8988T (cell line): ENCODE results near the gene ANAPC16.
"Not testable (repeated sequence)": the region's sequence is repeated elsewhere in the genome, so short reads cannot be mapped to it uniquely, and the experiment has no call there.

ENCODE experiments used
- DNase-seq: peaks from one replicate; pipeline ENCODE4 v3.0.0; 2011

The ANAPC16 gene

DNA sequence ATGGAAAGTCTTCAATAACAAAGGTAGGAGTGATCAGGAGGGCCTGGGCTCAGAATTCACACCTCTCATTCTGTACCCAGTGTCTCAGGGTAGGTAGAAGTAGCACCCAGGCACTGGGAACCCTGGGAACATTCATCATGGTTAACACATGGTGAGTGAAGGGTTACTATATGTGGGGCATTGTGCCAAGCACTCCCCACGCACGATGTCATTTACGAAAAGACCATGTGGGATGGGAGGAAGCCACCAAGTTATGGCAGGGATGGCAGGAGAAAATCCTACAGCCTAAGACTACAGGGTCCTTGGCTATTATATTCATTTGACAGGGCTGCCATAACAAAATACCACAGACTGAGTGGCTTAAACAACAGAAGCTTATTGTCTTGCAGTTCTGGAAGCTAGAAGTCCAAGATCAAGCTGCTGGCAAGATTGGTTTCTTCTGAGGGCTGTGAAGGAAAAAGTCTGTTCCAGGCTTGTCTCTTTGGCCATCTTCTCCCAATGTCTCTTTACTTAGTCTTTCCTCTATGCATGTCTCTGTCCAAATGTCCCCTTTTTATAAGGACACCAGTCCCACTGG lies 30.2 kb downstream of the ANAPC16 start:
- DNase-seq, result no peak

- no peak for DNase-seq
Observed at GRCh38 chr10:72248468-72249151, 32.8 kb downstream of the ANAPC16 start.

DNA sequence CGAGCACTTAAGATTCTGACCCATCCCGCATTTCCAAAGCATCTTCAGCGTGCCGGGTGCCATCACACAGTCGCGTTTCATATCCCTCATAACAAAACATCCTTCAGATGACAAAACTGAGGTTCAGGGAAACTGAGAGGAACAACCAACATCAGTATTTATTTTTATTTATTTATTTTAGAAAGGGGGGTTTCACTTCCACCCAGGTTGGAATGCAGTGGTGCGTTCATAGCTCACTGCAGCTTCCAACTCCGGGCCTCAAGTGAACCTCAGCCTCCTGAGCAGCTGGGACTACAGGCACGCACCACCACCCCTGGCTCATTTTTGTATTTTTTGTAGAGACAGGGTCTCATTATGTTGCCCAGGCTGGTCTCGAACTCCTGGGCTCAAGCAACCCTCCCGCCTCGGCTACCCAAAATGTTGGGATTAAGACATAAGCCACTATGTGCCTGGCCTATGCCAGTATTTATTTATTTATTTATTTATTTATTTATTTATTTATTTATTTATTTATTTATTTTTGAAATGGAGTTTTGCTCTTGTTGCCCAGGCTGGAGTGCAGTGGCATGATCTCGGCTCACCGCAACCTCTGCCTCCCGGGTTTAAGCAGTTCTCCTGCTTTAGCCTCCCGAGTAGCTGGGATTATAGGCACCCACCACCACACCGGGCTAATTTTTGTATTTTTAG lies 33.5 kb downstream of the ANAPC16 start:
- not testable (repeated sequence) for DNase-seq

DNA sequence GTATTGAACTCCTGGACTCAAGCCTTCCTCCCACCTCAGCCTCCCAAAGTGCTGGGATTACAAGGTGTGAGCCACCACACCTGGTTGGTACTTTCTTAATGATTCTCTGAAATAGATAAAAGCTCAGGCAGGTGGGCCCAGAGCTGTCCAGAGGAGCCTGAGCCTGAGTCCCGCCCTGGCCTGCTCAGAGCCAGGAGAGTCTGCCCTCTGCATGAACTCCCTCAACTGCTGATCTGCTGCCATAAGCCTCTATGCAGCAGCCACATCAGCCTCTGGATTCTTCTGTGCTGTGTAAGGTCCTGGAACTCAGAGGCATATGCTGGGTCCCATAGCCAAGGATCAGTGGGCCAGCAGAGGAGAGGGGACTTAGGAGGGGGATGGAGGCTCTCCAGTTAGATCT lies 34.9 kb downstream of the ANAPC16 start:
- DNase-seq, result no peak

DNA sequence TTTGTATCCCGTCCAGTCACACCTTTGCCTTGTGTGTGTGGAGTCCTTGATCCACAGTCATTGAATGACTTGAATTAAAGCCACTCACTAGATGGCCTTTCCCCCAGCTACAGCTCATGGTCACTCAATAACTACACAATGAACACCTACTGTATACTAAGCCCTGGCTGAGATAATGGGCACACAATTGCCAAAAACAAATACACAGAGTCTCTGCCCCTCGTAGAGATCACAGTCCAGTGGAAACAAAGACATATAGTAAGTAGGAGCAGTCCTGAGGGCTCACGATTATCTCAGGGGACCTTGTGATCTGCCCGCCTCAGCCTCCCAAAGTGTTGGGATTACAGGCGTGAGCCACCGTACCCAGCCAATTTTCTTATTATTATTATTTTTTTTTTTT lies 35.8 kb downstream of the ANAPC16 start:
- DNase-seq, result no peak

DNA sequence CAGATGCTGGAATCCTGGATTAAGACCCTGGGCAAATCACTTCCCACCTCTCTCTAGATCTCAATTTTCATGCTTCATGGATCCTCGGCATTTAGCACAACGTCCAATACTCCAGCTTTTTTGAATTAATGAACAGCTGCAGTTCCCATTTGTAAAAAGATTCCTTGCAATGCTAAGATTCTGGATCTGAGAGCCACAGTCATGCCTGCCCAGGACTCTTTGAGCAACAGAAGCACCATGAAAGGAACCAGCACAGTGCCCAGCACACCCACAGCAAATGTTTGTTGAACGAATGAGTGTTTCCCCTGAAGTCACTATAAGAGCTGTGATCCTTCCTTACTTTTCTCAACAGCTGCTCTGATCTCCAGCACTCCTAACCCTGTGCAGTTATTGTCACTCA lies 37.2 kb downstream of the ANAPC16 start:
- no peak for DNase-seq

DNA sequence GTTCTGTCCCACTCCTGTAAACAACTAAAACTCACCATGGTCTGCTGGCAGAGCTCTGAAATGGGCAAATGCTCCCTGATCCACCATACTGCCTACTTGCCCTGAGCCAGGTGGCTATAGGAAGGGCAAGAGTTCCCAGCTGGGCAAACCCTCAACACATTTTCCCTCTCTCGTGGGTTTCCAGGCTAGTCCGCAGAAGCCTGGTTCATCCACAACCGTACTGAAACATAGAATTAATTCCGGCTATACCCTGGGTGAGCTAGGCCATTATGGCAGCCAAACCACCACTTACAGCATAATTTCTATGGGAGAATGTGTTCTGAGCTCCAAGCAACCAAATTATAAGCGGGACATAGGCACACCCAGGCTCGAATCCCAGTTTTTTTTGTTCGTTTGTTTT lies 37.8 kb downstream of the ANAPC16 start:
- no peak for DNase-seq

DNA sequence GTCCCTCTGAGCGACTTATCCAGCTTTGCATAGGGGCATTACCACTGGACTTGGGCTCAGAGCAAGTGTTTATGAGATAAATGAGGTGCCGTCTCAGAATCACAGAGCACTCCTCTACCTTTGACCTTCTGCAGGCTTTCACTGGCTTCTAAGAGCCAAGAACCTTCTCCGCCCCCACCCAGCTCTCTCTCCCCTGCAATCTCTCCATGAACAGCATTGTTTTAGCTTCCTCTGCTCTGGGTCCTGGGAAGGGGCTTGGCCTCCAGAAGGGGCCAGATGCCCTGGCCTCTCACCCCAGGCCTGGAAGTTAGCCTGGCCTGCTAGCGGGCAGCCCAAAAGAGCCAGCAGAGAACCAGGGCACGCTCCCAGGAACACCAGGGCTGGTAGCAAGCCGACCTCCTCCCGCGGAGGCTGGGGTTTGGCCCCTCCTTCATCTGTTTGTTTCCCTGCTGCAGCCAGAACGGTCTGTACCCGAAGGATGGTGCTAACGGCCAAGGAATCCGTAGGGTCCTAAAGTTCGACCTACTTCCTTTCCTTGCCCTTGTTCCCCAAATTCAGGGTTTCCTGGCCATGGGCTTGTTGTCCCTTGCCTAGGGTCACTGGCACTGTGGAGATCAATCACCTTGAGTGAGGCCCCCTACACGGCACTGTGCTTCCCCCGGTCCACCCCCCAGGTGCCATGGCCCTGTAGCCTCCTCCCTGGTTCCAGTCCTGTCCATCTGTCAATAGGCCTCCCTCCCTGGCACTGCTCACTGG lies 39.2 kb downstream of the ANAPC16 start:
- DNase-seq, result peak; percentile 65

- no peak for DNase-seq
Observed at GRCh38 chr10:72255977-72256729, 40.3 kb downstream of the ANAPC16 start.

DNA sequence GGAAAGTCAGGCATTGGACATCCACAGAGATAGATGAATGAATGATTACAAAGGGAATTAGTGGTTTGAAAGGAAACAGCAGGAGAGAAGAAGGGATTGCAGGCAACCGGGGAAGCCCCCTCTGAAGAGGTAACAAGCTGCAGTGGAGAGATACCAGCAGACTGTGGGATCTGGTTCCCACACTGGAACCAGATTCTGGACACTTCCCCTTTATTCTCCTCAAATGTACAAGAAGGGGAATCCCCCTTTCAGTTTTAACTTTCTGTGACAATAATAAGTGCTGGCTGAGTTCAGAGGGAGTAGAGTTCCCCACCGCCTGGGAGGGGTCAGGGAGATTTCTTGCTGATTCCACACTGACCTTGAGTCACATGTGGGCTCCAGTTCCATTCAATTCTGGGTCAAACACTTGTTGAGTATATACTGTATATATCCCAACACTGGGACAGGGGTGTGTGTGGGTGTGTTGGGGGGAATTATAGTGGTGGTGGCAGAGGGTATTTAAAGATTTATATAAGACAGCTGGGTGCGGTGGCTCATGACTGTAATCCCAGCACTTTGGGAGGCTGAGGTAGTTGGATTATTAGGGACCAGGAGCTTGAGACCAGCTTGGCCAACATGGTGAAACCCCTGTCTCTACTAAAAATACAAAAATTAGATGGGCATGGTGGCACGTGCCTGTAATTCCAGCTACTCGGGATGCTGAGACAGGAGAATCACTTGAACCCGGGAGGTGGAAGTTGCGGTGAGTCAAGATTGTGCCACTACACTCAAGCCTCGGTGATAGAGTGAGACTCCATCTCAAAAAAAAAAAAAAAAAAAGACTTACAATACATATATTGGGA lies 41.5 kb downstream of the ANAPC16 start:
- no peak for DNase-seq

DNA sequence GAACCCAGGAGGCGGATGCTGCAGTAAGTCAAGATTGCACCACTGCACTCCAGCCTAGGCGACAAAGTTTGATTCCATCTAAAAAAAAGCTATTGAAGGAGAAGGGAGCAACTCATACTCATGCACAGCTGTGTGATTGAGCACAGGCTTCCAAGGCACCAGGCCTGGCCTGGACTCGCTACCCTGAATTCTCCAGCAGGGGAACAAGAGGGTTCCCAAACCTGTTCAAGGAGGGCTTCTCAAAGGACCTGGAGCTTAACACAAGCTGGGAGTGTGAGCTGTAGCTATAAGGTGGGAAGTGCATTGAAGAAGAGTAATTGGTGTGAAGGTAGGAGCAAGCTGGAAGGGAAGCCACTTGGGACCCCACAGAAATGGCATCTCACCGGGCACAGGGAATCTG lies 42.8 kb downstream of the ANAPC16 start:
- no peak for DNase-seq

DNA sequence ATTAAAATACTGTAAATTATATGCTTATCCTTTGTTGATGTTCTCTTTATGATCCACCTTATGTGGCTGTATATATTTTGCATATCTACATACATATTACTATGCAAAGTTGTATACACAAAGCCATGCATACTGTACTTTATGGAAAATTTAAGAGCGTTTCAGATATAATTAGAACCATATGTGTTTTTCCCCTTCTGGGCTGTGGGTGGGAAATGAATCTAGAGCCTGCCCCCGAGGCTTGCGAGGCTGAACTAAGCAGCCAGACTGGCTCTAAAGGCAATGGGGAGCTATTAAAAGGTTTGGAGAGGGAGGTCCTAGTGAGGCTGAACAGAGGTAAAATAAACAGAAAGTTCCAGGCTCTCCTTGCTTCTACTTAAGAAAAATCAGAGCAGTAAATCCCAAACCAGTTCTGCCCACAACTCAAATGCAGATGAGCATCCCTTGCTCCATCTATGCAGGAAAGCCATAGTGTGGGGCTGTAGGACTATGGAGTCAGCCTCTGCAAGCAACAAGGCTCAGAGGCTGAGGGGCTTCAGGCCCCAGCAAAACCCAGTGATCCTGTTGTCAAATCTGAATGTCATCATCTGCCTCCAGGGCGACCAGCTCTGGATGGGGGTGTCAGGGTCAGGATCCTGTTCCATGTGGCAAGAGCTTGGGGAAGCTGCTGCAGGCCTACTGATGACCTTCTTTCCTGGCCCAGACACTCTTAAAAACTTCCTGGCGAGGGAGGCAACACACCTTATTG lies 43.9 kb downstream of the ANAPC16 start:
- DNase-seq, result no peak

GRCh38 chr10:72260239-72260975 lies 44.6 kb downstream of the ANAPC16 start:
- peak; percentile 80 for DNase-seq

- DNase-seq, result no peak
Observed at GRCh38 chr10:72260976-72261783, 45.4 kb downstream of the ANAPC16 start.

- DNase-seq, result no peak
Observed at GRCh38 chr10:72261784-72262404, 46.1 kb downstream of the ANAPC16 start.

GRCh38 chr10:72263613-72264241 lies 47.9 kb downstream of the ANAPC16 start:
- no peak for DNase-seq

DNA sequence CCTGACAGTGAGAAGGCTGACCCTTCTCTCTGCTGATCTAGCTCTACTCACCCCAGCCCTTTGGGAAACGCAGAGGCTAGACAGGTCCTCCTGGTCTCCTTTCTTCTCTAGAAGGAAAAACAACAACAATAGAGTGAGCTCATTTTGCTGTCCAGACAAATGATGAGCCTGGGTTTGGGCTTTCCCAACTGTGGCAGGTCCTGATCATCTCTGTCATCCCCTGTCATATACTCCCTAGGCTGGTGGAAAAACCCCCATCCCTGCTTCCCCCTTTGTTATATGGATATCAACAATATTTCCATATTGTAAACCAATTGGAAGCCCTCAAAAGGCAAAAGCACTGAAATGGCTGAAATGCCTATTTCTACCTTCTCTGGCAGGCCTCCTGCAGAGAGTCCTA lies 48.7 kb downstream of the ANAPC16 start:
- DNase-seq, result no peak

- DNase-seq, result no peak
Observed at GRCh38 chr10:72265508-72265907, 49.7 kb downstream of the ANAPC16 start.
